Stimulated activated naive CD4-positive, alpha-beta T cell treated with Interleukin-2 at 50 U/mL for 16 hours (primary cell): ENCODE measurements around the gene INTS11.
A peak's percentile ranks its signal among the peaks of the same experiment; 100 is the strongest.

Experiments used
- DNase-seq: peaks from one replicate; lab custom pipeline; 2025; lab: John Stamatoyannopoulos, UW

Gene INTS11

DNA sequence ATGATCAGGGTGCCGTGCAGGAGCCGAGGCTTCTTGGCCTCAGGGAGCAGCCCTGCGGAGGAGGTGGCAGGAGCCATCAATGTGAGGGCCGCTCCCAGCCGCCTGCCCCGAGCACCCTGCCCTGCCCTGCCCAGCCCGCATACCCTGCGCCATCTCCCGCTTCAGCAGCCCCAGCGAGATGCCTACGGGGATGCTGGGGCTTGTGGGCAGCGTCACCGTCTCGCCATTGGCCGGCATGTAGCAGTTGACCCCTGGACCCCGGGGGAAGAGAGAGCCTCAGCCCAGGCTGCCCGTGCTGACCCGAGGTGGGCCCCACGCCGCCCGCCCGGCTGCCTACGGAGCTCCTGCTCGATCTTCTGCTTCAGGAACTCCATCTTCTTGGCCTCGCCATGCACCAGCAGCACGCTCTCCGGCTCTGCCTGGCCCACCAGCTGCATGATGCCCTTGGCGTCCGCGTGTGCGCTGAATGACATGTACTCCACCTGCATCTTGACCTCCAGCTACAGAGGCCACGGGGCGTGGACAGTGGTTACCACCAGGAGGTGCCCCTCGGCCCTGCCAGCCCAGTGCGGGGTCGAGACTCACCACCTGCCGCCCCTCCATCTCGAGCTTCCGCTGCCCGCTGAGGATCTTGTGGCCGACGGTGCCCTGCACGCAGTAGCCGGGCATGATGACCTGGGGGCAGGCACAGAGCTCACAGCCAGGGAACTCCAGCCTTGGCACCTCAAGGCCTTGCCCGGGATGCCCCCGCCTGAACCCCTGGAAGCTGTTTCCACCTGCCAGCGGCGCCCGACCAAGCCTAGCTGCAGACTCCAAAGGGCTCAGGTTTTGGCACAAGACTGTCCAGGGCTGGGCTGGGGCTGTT is 11.8 kb downstream of the INTS11 start:
- no peak for DNase-seq

DNA sequence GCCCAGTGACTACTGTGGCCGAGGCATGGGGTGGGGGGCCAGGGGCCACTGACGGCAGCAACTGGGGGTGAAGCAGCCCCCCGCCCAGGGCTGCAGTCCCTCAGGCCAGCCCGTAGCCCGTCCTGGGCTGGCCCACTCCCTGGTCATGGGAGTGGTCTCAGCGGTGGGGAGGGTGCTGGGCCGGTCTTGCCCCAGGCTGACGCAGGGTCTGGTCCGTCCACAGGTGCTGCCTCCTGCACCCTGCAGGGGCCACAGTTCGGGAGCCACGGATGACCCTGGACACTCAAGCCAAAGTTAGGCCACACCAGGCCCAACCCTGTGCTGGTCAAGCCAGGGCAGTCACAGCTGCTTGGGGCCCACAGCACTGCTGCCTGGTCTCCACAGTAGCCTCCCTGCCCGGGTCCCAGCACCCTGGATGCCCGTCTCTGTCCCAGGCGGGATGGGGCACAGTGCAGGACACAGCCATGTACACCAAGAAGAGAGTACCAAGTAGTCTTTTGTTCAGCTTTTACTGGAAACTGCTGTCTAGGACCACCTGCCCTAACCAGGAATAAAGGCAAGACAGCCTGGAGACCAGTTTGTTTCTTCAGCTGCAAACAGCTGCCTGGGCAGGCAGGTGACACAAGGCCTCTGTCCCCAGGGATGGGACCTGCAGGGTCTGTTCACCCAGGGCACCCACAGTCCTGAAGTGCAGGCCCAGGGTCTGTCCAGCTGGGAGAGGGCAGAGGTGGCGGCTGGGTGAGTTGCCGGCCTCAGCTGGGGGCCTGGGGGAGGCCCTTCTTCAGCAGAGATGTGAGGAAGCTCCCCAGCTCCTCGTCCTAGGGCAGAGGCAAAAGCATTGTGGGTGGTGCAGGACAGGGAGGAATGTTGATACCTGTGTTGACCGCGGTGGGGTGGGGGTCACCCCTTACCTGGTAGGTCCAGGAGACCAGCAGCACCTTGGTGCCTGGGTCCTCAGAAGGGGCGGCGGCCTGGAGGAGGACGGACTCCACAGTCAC is 13.1 kb downstream of the INTS11 start:
- no peak for DNase-seq

DNA sequence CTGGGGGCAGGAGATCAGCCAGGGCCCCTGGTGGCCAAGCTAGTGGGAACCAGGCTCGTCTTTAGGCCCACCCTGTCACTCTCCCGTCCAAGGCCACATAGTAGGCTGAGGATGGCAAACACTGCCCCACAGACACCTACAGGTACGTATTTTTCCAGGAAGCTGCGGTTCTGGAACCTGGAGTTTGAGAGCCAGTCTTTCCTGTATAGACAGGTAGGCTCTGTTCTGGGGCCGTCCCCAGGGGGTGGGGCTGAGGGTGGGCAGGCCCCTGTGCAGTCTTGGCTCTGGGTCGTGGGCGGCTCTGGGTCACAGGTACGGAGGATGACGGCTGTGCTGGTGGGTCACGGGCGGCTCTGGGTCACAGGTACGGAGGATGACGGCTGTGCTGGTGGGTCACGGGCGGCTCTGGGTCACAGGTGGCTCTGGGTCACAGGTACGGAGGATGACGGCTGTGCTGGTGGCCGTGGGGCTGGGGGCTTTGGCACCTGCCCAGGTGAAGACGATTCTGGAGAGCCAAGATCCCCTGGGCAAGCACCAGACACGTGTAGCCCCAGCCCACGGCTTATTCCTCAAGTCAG is 13.9 kb downstream of the INTS11 start:
- DNase-seq = no peak

DNA sequence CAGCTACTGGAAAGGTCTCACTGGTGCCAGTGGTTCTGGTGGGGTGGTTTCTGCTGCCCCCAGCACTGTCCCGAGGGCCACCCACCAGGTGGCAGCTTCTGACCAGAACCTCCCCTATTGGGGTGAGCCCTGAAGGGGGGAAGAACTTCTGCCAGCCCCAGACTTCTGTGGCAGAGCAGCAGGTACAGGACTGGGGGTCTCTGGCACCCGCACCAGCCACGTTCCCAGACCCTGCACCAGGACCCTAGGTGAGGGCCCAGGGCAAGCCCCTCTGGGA is 14.4 kb downstream of the INTS11 start:
- no peak for DNase-seq

DNA sequence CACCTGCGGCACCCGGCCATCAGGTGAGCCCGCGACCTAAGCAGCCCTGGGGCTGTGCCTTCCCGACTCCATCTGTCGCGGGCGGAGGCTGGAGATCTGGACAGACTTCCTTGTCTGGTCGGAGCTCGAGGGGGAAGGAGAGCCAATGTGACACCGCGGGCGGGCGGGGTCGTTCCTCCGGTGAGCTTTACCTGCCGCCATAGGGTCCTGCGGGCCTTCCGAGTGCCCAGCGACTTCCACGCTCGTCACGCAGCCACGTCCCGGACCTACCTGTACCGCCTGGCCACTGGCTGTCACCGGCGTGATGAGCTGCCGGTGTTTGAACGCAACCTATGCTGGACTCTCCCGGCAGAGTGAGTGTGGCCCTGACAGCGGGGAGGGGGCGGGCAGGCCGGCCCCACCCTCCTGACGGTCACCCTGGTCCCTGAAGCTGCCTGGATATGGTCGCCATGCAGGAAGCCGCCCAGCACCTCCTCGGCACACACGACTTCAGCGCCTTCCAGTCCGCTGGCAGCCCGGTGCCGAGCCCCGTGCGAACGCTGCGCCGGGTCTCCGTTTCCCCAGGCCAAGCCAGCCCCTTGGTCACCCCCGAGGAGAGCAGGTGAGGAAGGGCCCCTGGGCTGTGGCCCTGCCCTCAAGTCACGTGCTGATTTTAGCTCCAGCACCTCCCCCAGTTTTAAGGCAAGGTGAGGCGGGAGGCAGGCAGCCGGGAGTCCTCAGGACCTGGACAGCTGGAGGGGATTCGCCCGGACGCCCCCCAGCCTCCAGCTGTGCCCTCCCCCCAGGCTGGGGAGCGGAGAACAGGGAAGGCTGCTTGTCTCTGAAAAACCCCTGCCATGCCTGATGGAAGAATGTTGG is 15.0 kb downstream of the INTS11 start:
- no peak for DNase-seq

DNA sequence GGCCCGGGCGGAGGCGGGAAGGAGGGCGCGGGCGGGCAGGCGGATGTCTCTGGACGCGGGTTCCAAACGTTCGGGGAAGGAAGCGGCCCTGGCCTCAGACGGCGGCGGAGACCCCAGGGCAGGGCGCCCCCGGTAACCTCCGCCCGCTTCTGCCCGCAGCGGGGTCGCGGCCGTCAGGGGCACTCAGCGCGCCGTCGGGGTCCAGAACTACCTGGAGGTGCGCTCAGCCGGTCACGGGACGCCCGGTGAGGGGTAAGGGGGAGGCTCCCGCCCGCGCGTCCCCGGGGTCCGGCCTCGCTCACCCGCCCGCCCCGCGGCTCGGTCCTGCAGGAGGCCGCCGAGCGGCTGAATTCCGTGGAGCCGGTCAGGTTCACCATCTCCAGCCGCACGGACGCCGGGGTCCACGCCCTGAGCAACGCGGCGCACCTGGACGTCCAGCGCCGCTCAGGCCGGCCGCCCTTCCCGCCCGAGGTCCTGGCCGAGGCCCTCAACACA is 15.7 kb downstream of the INTS11 start:
- DNase-seq = no peak

DNA sequence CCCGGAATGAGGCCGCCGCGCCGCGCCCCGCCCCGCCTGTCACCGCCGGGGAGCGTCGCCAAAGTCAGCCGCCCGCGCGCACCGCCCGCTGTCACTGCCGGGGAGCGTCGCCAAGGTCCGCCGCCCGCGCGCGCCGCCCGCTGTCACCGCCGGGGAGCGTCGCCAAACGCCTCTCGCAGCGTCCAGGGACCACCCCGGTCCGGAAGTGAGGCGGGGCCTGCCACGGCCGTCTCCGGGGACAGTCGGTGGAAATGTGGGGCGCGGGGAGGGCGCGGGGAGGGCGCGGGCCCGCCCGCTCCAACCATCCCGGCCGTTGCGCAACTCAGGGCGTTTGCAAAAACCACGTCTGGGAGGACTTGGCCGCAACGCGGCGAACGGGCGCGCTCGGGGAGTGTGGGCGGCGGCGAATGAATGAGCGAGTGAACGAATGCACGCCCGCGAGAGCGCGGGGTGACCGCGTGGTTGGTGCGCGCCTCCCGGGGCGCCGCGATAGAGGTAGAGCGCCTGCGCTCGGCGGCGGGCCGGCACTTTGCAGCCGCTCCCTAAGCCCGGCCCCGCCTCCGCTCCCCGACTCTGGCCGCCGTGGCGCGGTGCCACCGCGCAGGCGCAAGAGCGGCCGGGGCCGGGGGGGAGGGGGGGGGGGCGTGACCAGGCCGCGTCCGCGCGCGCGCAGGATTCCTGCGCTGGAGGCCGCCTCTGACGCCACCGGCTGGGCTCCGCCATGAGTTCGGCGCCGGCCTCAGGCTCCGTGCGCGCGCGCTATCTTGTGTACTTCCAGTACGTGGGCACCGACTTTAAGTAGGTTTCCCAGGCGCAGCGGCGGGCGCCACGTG is 16.3 kb downstream of the INTS11 start, which contains the start of the genes ACAP3 and PUSL1:
TSS of gene ACAP3 (minus strand) at position 8 of the 833 bp plus-strand sequence. CDS start 115 bp downstream, outside the sequence.
TSS of gene PUSL1 (plus strand) at position 675 of the 833 bp plus-strand sequence. CDS start at position 722, 47 bp downstream.
- DNase-seq = peak; percentile 88

DNA sequence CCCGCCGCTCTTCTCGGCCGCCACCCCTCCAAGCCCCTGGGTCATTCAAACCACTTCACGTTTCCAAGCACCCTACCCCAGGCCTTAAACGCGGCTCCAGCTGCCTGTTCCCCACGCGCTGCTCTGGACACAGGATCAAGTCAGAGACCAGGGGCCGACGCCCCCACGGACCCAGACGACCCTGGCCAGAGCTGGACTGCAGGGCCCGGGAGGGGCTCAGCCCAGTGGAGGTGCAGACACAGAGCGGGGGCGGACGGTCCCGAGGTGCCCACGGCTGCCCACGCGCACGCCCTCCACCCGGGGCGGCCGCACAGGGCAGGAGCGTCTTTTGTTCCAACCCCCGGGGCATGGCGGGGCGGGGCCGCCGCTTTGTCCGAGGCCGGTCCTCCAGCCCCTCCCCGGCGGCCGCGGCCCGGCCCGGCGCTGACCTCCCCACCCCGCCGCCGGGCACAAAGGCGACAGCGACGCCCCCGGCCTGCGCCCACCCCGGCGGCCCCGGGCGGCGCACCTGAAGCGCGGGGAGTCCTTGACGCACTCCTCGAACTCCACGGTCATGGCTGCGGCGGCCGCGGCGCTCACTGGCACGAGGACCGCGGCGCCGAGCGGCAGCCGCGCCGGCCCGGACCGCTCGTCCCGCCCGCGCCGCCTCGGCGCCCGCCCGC is 17.1 kb downstream of the INTS11 start:
- peak; percentile 38 for DNase-seq

DNA sequence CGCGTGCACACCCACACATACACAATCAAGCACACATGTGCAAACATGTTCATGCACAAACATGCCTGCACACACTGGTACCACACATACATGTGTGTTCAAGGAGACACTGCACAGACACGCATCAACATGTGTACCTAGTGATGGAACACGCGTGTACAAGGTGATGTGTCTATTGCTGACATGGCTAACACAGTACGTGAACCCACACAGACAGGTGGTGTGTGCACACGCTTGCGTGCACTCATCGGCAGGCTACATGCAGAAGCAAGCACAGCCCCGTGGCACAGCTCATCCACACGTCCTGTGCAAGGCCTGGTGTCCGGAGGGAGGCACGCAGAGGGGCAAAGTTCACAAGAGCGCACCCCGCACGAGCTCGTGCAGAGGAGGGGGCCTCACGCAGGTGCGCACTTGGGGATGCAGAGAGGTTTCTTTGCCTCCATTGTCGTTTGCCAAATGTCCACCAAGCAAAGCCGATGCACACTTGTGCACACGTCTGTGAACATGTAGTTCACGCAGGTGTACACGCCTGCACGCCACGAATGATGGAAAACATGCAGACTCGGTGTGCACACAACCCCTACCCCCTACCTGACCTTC is 17.7 kb downstream of the INTS11 start:
- no peak for DNase-seq

DNA sequence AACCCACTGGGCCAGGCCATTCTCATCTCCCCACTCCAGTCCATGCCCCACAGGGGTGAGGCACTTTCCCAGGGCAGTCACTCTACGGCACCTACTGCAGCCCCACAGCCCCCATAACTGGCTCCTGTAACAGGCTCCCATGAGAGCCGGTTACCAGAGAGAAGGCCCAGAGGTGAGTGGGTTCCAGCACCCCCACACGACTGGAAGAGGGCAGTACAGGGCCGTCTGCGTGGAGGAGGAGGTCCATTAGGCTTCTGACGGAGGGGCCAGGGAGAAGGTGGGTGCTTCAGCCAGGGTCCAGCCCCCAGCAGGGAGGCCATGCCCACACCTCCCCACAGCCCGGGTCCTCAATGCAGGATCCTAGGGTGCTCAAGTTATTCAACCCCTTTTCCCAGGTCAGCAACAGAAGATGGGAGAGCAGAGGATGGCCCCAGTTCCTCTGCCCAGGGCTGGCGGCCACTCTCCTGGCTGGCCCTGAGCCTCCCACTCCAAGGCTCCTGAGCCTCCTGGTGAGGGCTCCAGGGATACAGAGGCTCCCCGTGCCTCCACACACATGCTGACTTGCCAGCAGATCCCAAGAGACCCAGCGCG is 18.3 kb downstream of the INTS11 start:
- DNase-seq = no peak

DNA sequence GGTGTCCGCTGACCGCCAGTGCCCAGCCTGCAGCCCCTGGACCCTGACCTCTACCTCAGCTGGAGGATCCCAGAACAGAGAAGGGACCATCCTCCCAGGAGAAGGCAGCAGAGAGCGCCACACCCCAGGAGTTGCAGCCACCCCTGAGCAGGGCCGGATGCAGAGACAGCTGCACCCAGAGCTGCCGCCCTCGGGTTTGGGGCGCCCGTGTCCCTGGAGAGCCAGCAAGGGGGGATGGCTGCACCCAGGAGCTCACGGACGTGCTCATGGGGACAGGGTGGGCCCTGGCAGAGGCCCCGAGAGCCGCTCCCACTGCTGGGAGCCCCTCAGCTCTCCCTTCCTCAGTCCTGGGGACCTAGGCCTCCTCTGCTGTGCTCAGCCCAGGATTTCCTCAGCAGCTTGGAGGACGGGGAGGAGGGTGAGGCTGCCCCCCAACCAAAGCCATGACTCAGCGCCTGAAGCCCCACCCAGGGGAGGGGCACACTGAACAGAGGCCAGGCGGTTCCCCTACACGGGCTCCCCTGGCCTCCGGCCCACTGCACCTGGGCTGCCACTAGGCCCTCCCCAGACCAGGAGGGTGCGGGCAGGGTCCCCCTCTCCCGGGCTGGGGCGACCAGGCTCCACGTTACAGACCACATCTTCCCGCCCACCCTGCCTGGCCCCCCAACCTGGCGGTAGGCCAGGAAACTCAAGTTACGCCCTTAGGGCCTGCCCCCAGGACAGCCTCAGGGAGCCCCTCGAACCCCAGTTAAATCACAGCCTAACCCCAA is 19.0 kb downstream of the INTS11 start:
- DNase-seq = peak; percentile 63

DNA sequence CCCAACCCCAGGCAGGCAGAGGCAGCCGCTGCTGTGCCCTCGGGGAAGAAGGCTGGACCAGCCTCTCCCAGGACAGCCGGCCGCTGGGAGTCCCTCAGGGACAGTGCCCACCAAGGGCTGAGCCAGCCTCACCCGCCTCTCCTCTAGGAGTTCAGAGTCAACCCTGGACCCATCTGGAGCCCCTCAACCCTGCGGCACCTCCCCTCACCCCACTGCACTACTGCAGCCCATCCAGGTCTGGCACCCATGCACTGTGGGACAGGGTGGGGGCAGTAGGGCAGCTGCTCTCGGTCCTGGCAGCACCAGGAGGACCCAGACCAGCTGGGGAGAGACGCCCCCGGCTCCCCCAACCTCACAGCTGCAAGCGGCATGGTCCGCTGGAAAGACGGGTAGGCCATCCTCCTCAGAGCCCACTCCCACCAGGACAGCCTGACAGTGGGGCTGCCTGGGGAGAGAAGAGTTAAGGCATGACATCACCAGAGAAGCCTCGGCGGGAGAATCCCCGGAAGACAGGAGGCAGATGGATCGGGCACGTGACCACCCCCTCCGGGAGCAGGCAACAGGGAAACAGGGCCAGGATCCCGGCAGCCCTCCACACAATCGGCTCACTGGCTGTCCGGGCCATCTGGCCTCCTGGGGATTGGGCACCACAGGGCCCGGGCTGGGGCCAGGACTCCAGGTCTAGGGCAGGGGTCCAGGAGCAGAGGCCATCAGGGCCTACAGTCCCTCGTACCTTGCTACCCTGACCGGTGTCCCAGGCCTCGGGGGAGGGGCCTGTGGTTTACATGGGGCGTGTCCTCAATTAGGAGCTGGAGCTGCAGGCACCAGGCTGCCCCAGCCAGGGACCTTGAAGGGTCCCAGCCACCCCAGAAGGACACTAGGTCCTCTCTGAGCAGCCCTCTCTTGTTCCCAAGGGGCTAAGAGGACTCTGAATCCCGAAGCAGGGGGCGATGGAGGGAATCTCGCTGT is 19.8 kb downstream of the INTS11 start:
- no peak for DNase-seq

DNA sequence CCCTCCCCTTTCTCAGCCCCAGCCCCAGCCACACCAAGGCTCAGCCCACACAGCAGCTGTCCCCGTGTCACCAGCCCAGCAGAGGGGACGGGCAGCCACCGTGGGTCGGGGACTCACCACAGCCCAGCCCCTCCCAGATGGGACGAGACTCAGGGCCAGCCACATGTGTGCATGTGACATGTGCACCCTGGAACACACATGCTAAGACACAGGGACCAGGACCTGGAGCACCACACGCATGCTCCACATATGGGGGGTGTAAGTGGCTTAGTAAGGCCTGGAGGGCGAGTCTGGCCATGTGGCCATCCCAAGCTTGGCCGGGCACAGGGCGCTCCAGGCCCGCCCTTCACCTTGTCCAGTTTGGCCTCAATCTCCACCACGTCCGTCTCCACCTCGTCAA is 20.7 kb downstream of the INTS11 start:
- no peak for DNase-seq

DNA sequence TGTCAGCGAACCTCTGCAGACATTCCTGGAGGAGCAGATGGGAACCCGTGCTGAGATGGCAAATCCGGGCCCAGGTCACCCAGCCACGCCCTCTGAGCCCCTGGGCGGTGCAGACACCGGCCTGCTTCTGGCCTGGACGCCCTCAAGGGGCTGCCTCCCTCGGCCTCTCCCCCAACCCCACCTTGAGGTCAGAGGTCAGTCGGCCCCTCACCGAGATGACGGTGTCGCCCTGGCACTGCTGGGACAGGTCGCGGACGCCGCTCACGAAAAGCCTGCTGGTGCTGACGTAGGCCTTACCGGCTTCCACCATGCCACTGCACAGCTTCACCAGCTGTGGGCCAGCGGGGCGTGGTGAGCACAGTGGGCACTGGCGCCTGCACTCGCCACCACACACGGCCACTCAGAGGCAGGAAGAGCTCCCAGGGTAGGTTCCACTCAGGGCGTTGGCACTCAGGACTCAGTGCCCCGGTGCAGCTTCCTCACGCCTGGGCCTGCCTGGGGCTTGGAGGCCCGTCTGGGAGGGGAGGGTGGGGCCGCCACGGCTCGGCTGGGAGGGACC is 21.4 kb downstream of the INTS11 start:
- DNase-seq = no peak

DNA sequence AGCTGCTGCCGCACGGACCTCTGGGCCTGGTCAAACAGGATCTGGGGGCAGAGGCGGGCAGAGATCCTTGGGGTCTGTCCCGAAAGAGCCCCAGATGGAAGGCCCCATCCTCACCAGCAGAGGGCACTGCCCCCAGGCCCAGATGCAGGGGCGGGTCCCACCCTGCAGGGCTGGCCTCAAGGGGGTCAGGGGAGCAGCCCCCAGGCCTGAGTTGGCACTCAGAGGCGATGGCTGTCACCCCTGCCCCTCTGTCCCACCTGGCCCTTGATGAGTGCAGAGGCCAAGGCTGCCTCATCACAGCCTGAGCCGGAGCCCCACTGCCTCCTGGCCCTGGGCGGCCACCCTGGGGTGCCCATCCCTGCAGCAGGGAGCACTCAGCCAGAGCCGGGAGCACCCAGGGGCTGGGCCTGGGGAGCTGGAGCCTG is 22.4 kb downstream of the INTS11 start:
- no peak for DNase-seq

DNA sequence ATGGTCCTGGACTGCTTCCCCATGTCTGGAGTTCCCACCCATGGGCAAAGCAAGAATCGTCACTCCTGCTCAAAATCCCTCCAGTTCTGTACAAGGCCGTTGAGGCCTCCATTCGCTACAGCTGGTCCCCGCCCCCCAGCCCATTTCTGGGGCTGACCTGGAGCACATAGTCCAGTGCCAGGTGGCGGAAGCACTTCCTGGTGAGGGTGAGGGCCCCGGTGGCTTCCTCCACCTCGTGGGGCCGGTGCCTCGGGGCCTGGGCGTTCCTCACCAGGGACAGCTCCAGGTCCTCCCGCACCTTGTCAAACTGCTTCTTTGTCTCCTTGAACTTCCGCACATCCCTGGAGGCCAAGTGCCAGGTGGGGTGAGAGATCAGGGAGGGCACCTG is 24.1 kb downstream of the INTS11 start:
- no peak for DNase-seq
